COLO829 (cell line): ENCODE data around the gene RCCD1.
A peak's percentile ranks its signal among the peaks of the same experiment; 100 is the strongest.
"Not testable (repeated sequence)": the region's sequence is repeated elsewhere in the genome, so short reads cannot be mapped to it uniquely, and the experiment has no call there.

Experiments
- DNase-seq: peaks from one replicate; pipeline ENCODE4 v3.0.0; 2012; ENCODE audit warnings: low spot score

RCCD1 gene

GRCh38 chr15:90918034-90918788, 36.5 kb upstream of the RCCD1 start:
- no peak for DNase-seq

GRCh38 chr15:90918835-90919234, 35.8 kb upstream of the RCCD1 start:
- DNase-seq, result no peak

GRCh38 chr15:90921887-90922286, 32.8 kb upstream of the RCCD1 start:
- DNase-seq, result no peak

- not testable (repeated sequence) for DNase-seq
These were observed 31.9 kb upstream of the RCCD1 start for GRCh38 chr15:90922712-90923322.

- DNase-seq, result no peak
These were observed 30.3 kb upstream of the RCCD1 start for GRCh38 chr15:90924375-90924774.

- DNase-seq, result not testable (repeated sequence)
These were observed 27.9 kb upstream of the RCCD1 start for GRCh38 chr15:90926766-90927165.

GRCh38 chr15:90928106-90928505, 26.6 kb upstream of the RCCD1 start:
- not testable (repeated sequence) for DNase-seq

GRCh38 chr15:90929246-90930019, 25.3 kb upstream of the RCCD1 start:
- no peak for DNase-seq

- no peak for DNase-seq
These were observed 23.7 kb upstream of the RCCD1 start for GRCh38 chr15:90930861-90931574.

GRCh38 chr15:90931575-90931827, 23.2 kb upstream of the RCCD1 start:
- DNase-seq, result no peak

- peak; percentile 95 for DNase-seq
These were observed 22.6 kb upstream of the RCCD1 start, which contains the start of gene HDDC3 for GRCh38 chr15:90931828-90932659. Gene HDDC3 (minus strand): TSS chr15:90932549. CDS start chr15:90932540, 9 bp downstream.

- no peak for DNase-seq
These were observed 22.1 kb upstream of the RCCD1 start for GRCh38 chr15:90932660-90932991.

GRCh38 chr15:90933301-90933700, 21.4 kb upstream of the RCCD1 start:
- DNase-seq, result no peak

GRCh38 chr15:90934256-90934948, 20.3 kb upstream of the RCCD1 start:
- peak; percentile 95 for DNase-seq

- peak; percentile 98 for DNase-seq
These were observed 19.5 kb upstream of the RCCD1 start, which contains the start of gene UNC45A for GRCh38 chr15:90934949-90935751. Gene UNC45A (plus strand): TSS chr15:90935285. CDS start chr15:90935325, 40 bp downstream.

- DNase-seq, result no peak
These were observed 17.9 kb upstream of the RCCD1 start for GRCh38 chr15:90936823-90937222.

- no peak for DNase-seq
These were observed 16.4 kb upstream of the RCCD1 start for GRCh38 chr15:90938261-90938660.

GRCh38 chr15:90939756-90940155, 14.9 kb upstream of the RCCD1 start:
- DNase-seq, result no peak

- DNase-seq, result no peak
These were observed 13.6 kb upstream of the RCCD1 start for GRCh38 chr15:90941038-90941437.
